Hippocampal formation (tissue), 2 donors: ENCODE data around the gene CCL20.
A peak's percentile ranks its signal among the peaks of the same experiment; 100 is the strongest.
"Not testable (repeated sequence)": the region's sequence is repeated elsewhere in the genome, so short reads cannot be mapped to it uniquely, and the experiment has no call there.

Experiments
- DNase-seq, 2 donors: peaks; one replicate each; lab custom pipeline; 2025; lab: John Stamatoyannopoulos, UW

CCL20 gene, protein sequence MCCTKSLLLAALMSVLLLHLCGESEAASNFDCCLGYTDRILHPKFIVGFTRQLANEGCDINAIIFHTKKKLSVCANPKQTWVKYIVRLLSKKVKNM

DNA sequence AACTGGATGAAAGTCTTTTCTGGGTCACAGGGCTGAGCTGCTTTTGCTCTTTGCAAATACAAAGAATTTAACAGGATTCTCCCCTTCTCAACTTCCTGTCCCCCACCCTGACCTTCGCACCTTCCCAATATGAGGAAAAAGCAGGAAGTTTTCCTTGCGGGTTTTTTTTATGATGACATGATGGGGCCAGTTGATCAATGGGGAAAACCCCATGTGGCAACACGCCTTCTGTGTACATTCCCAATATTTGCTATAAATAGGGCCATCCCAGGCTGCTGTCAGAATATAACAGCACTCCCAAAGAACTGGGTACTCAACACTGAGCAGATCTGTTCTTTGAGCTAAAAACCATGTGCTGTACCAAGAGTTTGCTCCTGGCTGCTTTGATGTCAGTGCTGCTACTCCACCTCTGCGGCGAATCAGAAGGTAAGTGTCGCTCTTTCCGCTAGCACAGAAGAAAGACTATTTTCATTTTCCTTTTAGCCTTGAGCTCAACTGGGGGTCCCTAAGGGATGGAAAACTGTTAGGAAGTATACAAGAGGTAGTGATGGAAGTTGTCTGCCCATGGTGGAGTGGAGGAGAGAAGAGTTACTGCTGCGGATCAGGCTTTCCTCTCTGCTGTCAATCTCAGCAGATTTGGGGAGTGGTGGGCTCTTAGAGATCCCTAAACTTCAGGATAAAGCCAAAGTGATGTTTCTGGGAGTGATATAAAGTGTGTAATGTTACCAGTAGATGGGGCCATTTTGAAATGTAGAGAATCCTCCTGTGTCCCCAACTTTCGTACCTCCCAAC, at the start of gene CCL20:
Gene CCL20, plus strand, starts transcription at position 281 of the 792 bp plus-strand sequence. Its CDS starts 70 bp downstream, at position 351.
- no peak for DNase-seq

- DNase-seq, result no peak
These were observed 47.8 kb upstream of the CCL20 start for GRCh38 chr2:227765788-227766372.

DNA sequence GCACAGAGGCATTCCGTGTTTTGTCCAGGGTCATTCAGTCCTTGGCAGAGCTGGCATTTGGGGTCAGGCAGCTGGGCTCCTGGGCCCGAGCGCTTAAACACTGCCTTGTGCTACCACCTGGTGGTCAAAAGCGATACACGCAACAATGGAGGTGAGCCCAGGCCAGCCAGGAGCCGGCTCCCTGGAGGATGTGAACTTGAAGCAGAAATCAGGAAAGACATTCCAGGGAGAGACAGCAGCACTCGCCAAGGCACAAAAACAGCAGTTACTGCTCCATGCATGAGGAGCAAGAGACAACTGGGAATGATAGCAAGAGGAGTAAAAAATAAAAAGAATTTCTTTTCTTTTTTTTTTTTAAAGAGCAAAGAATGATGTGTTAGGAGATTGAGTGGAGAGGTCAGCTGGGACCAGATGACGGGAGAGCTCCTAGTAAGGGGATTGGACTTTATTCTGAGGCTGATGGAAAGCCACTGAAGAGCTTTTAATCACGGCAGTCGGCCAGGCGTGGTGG, 47.2 kb upstream of the CCL20 start:
- DNase-seq, result peak; percentile 45 to 82

DNA sequence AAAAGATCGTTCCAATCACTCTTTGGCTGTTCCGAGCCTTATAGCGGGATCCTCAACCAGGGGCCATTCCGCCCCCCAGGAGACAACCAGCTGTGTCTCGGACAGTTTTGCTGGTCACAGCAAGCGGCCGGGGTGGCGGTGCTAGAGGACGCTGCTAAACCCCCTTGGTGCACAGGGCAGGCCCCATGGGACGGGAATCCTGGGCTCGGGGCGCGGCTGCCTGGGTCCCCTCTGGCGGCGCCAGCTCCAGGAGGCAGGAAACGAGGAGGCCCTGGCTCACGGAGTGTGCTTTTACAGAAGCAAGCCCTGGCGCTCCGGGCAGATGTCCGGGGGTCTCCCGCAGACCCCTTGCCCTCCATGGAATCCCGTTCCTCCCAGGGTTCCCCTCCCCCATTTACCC, 45.8 kb upstream of the CCL20 start:
- no peak for DNase-seq

DNA sequence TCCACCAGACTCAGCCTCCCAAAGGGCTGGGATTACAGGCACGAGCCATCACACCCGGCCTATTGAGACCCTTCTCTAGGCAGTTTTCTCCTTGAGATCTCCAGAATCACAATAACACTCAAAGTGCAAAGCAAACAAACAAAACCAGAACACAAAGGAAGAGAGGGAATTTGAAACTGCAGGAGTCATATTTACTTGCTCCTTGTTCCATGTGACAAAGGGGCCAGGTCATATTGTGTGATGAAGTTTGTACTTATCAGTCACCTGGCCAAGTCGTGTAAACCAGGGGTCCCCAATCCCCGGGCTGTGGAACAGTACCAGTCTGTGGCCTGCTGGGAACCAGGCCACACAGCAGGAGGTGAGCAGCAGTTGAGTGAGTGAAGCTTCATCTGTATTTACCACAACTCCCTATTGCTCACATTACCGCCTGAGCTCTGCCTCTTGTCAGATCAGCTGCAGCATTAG, 41.4 kb upstream of the CCL20 start:
- no peak for DNase-seq

DNA sequence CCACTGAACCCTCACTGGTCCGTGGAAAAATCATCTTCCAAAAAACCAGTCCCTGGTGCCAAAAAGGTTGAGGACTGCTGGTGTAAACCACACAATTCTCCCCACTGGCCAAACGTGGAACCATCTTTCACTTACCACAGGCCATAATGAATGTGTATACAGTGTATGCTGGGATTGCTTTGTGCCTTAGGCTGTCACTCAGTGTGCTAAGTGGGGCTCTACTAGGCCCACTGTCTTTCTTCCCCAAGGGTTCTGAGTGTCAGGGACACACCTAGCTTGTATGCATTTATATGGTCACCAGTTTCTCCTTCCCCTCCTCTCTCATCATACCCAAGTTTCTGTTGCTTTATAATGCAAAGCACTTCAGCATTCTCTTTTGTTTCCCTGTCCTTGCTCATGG, 40.7 kb upstream of the CCL20 start:
- DNase-seq, result no peak

DNA sequence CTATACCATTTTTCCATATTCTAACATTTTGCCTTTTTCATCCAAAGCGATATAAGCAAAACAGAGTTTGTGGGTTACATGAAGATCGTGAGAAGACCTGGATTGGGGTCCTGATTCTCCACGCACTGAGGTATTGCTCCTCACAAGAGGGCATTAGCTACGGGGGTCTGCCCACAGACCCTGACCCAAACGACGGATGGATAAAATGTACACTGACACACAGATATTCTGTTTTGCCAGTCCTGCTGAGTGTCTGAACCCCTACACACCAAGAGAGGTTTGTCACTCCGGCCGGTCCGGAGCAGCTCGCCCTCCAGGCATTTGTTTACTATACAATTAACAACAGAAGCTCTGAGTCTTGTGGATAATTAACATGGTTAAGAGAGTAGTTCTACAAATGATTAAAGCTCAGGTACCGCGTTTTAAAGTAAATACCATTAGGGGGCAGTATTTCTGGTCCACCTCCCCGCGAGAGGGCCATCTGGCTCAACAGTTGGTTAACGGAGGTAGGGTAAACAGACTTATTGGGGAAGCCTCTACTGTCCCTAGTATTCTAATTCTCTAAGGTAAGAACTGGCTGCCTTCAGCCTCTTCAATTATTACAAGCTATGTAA, 39.5 kb upstream of the CCL20 start:
- no peak for DNase-seq

- no peak for DNase-seq
These were observed 38.5 kb upstream of the CCL20 start for GRCh38 chr2:227774895-227775842.

DNA sequence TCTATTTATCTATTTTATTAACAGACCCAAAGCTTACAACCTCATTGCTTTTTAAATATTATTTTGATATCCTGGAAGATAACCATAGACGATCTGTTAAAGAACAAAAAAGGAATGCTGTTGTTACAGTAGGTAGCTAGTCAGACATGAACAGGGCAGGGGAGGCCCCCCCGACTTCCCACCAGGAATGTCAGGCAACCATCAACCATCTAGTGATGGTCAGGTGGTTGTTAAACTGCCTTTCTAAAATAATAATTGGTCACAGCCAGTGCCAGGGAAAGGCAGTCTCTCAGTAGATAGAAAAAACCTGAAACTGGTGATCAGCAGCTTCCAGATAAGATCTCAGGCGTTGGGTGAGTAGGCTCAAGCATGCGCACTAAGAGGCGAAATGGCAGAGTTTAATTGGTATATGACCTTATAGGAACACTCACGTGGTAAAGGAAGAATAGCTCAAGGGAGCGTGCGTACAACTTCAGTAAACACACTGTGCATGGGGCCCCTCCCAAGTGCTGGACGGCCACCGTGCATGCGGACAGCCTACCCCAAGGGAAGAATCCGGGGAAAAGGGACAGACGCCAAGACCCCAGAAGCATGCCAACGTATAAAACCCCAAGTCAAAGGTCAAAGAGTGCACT, 32.5 kb upstream of the CCL20 start:
- no peak for DNase-seq

- no peak for DNase-seq
These were observed 31.8 kb upstream of the CCL20 start for GRCh38 chr2:227781841-227782240.

DNA sequence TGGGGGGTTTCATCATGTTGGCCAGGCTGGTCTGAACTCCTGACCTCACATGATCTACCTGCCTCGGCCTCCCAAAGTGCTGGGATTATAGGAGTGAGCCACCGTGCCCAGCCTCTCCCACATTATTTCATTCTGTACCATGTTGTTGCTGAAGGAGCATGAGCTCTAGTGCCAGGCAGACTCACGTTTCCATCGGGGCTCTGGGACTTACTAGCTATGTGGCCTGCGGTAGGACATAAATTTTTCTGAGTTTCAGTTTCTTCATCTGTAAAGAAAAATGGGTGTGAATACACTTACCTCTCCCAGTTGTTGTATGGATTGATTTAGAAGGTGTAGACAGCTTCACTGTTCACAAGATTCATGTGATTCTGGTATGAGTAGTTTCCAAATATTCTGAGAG, 30.8 kb upstream of the CCL20 start:
- DNase-seq, result no peak

DNA sequence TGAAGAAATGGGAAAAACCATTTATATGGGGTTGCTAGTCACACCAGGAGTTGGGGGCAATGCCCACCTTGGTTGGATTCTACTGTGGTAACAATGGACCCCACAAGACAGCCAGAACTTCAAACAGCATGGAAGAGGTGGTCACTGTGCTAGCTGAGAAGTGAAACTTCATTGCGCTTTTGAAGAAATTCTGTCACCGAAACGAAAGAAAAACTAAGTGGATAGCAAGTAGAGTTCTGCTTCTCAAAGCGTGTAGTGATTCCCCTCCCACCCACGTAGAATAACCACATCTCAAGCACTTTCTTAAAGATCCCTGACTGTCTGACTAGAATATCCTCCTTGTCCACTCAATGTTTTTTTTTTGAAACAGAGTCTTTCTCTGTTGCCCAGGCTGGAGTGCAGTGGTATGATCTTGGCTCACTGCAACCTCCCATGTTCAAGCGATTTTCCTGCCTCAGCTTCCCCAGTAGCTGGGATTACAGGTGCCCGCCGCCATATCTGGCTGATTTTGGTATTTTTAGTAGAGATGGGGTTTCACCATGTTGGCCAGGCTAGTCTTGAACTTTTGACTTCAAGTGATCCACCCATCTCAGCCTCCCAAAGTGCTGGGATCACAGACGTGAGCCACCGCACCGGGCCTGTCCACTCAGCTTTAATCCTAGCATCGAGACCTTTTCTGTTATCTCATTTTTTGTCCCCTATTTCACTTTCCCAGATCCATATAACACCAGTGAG, 30.1 kb upstream of the CCL20 start:
- DNase-seq, result peak in 1 of 2 donors; percentile 16

DNA sequence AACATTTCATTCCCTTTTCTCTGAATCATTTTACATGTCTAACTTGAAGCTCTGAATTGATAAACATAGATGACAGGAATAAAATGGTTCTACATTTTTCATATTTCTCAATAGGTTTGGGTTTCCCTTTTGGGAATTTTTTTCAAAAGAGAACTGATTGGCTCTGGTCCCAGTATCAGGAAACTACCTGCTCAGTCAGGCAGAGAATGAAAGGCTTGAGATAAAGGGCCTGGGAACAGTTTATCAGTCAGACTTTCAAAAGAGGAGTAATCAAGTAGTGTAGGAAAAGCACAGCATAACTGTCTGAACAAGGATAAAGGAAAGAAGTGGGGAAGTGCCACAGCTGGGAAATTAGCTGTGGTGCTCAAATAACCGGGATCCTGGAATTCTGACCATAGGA, 28.3 kb upstream of the CCL20 start:
- DNase-seq, result no peak

- DNase-seq, result no peak
These were observed 25.1 kb upstream of the CCL20 start for GRCh38 chr2:227788561-227789018.

DNA sequence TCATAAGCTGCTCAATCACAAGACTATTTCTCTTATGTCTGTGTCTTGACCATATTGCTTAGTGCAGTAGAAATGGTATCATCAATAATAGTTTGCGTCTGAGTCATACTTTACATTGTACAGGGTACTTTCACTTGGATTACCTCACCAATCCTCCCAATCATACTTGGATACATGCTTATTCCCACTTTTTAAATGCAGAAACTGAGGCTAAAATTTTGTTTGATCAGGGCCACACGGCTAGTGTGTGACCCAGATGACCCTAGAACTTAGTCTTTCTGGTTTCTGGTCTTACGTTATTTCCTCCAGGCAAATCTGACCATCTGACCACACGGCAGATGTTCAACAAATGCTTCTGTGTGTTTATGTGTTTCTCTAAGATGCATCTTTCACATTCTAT, 23.8 kb upstream of the CCL20 start:
- DNase-seq, result no peak

- no peak for DNase-seq
These were observed 20.4 kb upstream of the CCL20 start for GRCh38 chr2:227793148-227793712.

- no peak for DNase-seq
These were observed 17.5 kb upstream of the CCL20 start for GRCh38 chr2:227796045-227796711.

- DNase-seq, result not testable (repeated sequence)
These were observed 16.9 kb upstream of the CCL20 start for GRCh38 chr2:227796768-227797167.

DNA sequence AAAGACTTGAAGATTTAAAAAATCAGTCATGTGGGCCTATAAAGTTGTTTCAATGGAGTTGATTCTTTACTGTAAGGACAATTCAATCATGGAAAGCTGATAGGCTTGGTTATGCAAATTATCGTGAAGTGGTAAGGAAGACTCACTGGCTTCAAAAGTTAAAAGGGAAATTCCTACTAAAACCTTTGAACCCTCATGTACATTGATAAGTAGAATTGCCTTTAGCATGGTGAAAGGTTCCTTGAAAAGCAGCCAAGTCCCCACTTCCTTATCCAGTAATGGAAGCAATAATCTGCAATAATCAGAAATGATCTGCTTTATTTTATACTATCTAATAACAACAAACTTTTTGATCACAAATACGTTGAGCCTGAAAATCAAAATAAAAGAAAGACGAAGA, 14.4 kb upstream of the CCL20 start:
- no peak for DNase-seq
